GM10266 (cell line): Measurements from ENCODE around the gene PAM16.

Source experiments
- DNase-seq: peaks from one replicate; pipeline ENCODE4 v3.0.0; 2012; ENCODE audit errors: extremely low spot score
- TF ChIP-seq, protein P1 (sequence below): IDR thresholded peaks from 2 replicates; pipeline ENCODE4 v1.5.1; 2012; ENCODE audit warnings: mild to moderate bottlenecking, low read depth; ENCODE audit not compliant: control insufficient read depth, insufficient read depth; ENCODE audit errors: missing control alignments

Gene PAM16

DNA sequence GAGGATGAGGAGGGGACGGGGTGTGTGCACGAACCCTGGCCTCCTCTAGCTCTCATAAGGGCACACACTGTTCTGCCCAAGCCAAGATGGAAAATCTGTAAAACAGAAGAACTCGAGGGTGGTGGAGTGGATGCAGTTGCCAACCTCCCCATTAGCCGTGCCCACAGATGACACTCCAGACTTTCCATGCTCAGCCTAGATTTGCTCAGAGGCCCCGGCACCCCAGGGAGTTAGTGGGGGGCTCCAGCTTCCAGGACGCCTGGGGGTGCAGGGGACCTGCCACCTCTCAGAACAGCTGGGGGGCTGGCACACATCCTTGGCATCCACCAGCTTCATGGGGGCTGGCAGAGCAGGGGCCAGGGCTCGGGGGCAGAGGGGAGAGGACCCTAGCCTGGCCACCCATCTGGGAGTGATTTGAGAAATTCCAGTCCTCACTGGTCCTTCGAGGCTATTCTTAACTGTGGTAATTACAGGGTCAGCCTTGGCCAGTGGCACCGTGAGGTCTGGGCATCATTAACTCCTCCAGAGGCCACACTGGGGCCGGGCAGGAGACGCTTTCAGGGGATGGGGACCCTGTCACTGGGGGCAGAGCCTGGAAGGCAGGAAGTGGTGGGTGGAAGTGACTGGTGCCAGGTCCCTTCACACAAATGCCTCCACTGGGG, 34.8 kb upstream of the PAM16 start:
- TF ChIP-seq, protein P1, sequence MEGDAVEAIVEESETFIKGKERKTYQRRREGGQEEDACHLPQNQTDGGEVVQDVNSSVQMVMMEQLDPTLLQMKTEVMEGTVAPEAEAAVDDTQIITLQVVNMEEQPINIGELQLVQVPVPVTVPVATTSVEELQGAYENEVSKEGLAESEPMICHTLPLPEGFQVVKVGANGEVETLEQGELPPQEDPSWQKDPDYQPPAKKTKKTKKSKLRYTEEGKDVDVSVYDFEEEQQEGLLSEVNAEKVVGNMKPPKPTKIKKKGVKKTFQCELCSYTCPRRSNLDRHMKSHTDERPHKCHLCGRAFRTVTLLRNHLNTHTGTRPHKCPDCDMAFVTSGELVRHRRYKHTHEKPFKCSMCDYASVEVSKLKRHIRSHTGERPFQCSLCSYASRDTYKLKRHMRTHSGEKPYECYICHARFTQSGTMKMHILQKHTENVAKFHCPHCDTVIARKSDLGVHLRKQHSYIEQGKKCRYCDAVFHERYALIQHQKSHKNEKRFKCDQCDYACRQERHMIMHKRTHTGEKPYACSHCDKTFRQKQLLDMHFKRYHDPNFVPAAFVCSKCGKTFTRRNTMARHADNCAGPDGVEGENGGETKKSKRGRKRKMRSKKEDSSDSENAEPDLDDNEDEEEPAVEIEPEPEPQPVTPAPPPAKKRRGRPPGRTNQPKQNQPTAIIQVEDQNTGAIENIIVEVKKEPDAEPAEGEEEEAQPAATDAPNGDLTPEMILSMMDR, result no peak
- no peak for DNase-seq

DNA sequence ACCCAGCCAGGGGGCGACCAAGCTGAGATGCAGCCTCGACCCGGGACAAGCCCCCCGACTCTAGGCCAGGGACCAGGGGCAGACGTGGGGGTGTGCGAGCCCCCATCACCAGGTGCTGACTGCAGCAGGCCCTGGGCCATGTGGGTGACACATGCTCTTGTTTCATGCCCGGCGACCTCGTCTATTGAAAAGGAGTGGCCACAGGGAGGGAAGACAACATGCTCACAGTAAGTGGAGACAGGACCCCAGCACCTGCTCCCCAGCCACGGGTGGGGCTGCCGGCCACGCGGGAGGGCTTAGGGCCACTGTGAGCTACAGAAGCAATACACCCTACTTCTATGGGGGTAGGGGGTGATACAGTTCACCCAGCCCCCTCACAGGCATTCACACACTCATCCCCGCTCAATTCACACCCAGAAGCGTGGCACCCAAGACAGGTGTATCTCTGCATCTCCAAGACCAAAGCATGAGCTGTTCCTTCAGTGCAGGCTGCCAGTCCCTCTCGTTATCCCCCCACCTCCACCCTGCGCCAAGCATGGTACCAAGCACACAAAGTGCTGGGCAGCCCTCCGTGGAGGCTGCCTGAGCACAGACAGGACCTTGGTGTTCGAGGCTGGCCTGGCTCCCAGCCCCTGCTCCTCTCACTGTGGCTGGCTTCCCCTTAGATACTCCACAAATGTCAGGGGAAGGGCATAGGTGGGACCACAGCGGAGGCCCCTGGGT, 34.1 kb upstream of the PAM16 start:
- DNase-seq, result no peak
- TF ChIP-seq, protein P1, result no peak

DNA sequence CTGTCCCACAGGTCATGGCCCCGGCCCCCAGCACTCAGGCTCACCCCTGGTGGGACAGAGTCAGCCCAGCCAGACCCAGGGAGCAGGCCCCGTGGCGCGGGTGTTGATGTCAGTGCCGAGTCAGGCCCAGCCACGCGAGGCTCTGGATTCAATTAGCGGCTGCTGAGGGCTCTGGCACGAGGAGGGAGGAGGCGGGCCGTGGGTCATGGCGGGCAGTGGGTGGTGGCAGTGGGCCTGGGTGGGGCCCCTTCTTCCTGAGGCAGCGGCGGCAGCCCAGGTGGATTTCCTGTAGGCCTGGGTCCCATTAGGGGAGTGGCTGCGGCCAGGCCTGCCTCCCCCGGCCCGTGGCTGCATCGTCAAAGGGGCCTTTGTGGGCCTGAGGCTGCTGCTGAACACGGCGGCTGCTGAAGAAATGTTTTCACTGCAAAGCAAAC, 33.4 kb upstream of the PAM16 start:
- DNase-seq, result no peak

DNA sequence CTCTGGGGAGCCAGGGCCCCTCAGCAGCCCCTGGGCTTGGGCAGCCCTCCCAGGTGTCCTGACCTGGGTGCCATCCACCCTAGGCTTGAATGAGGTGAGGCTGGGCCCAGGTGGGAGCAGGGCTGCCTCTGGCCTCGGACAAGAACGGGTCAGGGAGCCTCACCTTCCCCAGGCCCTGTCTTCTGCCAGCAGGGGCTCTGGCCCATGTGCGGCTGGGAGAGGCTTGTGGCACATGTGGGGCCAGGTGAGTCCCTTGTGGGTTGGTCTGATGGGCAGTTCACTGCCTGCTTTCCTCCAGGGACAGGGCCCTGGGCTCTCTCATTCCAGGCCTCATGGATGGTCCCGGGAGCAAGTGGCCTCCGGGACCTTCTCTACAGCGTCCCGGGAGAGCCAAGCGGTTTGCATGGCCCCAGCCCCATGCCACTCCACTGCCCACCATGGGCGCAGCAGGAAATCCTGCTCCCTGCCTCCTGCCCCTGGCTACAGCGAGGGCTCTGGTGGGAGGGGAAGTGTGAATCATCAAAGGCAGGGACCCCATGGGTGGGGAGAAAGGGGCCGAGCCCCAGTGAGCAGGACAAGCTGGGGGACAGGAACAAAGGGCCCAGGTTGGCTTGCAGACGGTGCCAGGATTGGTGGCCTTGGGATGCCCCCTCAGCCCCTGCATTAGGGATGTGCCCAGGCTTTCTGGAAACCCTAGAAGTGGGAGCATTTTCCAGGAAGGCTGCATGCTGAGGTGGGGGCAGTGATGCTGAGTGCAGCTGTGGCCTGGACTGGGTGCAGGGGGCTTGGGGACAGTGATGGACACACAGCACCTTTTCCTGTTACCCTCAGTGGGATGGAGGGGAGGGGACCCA, 32.7 kb upstream of the PAM16 start:
- TF ChIP-seq, protein P1, result no peak
- DNase-seq, result no peak

More for the DNA sequence above, 33.4 kb upstream of the PAM16 start:
- TF ChIP-seq, protein P1, result no peak

DNA sequence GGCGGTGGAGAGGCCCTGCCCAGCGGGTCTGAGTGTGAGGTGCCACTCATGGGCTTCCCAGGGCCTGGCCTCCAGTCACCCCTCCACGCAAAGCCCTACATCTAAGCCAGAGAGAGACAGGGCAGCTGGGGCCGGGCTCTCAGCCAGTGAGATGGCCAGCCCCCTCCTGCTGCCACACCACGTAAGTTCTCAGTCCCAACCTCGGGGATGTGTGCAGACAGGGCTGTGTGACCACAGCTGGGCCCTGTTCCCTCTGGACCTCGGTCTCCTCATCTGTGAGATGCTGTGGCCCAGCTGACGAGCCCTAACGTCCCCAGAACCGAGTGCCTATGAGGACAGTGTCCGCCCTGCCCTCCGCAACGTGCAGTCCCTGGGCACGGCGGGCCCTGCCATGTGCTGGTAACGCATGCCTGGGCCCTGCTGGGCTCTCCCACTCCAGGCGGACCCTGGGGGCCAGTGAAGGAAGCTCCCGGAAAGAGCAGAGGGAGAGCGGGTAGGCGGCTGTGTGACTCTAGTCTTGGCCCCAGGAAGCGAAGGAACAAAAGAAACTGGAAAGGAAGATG, 31.8 kb upstream of the PAM16 start:
- TF ChIP-seq, protein P1, result no peak
- no peak for DNase-seq

DNA sequence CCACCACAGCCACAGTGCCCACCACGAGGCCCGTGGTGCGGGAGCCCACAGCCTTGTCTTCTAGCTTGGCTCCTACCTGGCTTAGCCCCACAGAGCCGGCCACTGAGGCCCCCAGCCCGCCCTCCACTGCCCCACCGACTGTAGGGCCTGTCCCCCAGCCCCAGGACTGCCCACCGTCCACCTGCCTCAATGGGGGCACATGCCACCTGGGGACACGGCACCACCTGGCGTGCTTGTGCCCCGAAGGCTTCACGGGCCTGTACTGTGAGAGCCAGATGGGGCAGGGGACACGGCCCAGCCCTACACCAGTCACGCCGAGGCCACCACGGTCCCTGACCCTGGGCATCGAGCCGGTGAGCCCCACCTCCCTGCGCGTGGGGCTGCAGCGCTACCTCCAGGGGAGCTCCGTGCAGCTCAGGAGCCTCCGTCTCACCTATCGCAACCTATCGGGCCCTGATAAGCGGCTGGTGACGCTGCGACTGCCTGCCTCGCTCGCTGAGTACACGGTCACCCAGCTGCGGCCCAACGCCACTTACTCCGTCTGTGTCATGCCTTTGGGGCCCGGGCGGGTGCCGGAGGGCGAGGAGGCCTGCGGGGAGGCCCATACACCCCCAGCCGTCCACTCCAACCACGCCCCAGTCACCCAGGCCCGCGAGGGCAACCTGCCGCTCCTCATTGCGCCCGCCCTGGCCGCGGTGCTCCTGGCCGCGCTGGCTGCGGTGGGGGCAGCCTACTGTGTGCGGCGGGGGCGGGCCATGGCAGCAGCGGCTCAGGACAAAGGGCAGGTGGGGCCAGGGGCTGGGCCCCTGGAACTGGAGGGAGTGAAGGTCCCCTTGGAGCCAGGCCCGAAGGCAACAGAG, 31.0 kb upstream of the PAM16 start:
- DNase-seq, result no peak
- TF ChIP-seq, protein P1, result no peak
